ENCODE results near the gene PDE4B. TPM values are rescaled to one million over a fixed set of nuclear protein-coding genes. Genes with fewer than 3 reads are reported as not detected.

PDE4B gene
- total RNA-seq, 1 donor from 2014 or later = 29.0 TPM

- intact Hi-C loops (cut with DNase I) = no loop called here
- no peak for DNase-seq (ENCODE audit: extremely low spot score in 2 of 2)
- no peak overlapping the region for H3K4me3 ChIP-seq
- H3K36me3 ChIP-seq = no peaks in the 10 kb centered on the region
- no peak overlapping the region for H3K27ac ChIP-seq
- peaks cover 23% of the 10 kb centered on the region for H3K4me1 ChIP-seq
- TF ChIP-seq CTCF (IDR thresholded peaks at IDR 0.05) (no peak), POLR2AphosphoS5 (IDR thresholded peaks at IDR 0.05; ENCODE audit: insufficient read depth in 1 of 2, low read depth in 1 of 2) (no peak), POLR2A (IDR thresholded peaks at IDR 0.05) (no peak)
- H3K9me3 ChIP-seq = no peaks in the 10 kb centered on the region
- H3K27me3 ChIP-seq = no peaks in the 10 kb centered on the region
These were observed 472.6 kb downstream of the PDE4B start for GRCh38 chr1:66265268-66265667.

DNA sequence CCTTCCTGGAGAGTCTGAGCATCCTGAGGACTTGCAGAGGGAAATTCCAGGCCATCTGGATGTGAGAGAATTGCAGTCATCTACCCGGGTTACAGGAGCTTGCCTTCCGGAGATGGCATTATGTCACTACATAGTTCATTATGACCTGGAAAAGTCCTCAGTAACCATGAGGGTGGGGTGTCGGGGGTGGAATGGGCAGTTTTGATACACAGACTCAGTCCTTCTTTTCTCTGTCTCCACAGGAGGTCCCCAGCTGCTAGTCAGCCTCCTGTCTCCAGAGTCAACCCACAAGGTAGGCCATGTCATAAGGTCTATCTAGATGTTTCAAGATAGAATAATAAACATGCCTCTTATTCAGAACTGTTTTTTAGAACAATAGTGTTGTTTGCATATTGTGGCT, 473.1 kb downstream of the PDE4B start:
- TF ChIP-seq POLR2AphosphoS5 (IDR thresholded peaks at IDR 0.05; ENCODE audit: insufficient read depth in 1 of 2, low read depth in 1 of 2) (no peak), CTCF (IDR thresholded peaks at IDR 0.05) (no peak), POLR2A (IDR thresholded peaks at IDR 0.05) (no peak)
- Histone ChIP-seq H3K9me3 (no peaks in the 10 kb centered on the region), H3K36me3 (no peaks in the 10 kb centered on the region), H3K27ac (no peak overlapping the region), H3K4me1 (peaks cover 28% of the 10 kb centered on the region), H3K4me3 (no peak overlapping the region), H3K27me3 (no peaks in the 10 kb centered on the region)
- intact Hi-C loops (cut with DNase I) = no loop called here
- no peak for DNase-seq (ENCODE audit: extremely low spot score in 2 of 2)

- H3K9me3 ChIP-seq = no peaks in the 10 kb centered on the region
- no peaks in the 10 kb centered on the region for H3K27me3 ChIP-seq
- TF ChIP-seq POLR2A (IDR thresholded peaks at IDR 0.05) (no peak), POLR2AphosphoS5 (IDR thresholded peaks at IDR 0.05; ENCODE audit: insufficient read depth in 1 of 2, low read depth in 1 of 2) (no peak), CTCF (IDR thresholded peaks at IDR 0.05) (no peak)
- no peak for DNase-seq (ENCODE audit: extremely low spot score in 2 of 2)
- no peaks in the 10 kb centered on the region for H3K36me3 ChIP-seq
- no peak overlapping the region for H3K4me3 ChIP-seq
- intact Hi-C loops (cut with DNase I) = no loop called here
- H3K4me1 ChIP-seq = peaks cover 29% of the 10 kb centered on the region
- H3K27ac ChIP-seq = no peak overlapping the region
These were observed 473.7 kb downstream of the PDE4B start for GRCh38 chr1:66266350-66266749.

GRCh38 chr1:66266756-66267155, 474.1 kb downstream of the PDE4B start:
- TF ChIP-seq POLR2A (IDR thresholded peaks at IDR 0.05) = no peak
- no peak for TF ChIP-seq CTCF (IDR thresholded peaks at IDR 0.05)
- TF ChIP-seq POLR2AphosphoS5 (IDR thresholded peaks at IDR 0.05; ENCODE audit: insufficient read depth in 1 of 2, low read depth in 1 of 2) = no peak
- intact Hi-C loops (cut with DNase I) = no loop called here
- Histone ChIP-seq H3K36me3 (no peaks in the 10 kb centered on the region), H3K27ac (no peak overlapping the region), H3K9me3 (no peaks in the 10 kb centered on the region), H3K4me3 (no peak overlapping the region), H3K27me3 (no peaks in the 10 kb centered on the region), H3K4me1 (peaks cover 29% of the 10 kb centered on the region)
- no peak for DNase-seq (ENCODE audit: extremely low spot score in 2 of 2)

GRCh38 chr1:66267201-66267940, 474.7 kb downstream of the PDE4B start:
- no peaks in the 10 kb centered on the region for H3K36me3 ChIP-seq
- no peaks in the 10 kb centered on the region for H3K27me3 ChIP-seq
- no peak overlapping the region for H3K4me3 ChIP-seq
- H3K27ac ChIP-seq = no peak overlapping the region
- no peaks in the 10 kb centered on the region for H3K9me3 ChIP-seq
- peaks cover 31% of the 10 kb centered on the region for H3K4me1 ChIP-seq
- intact Hi-C loops (cut with DNase I) = no loop called here
- no peak for DNase-seq (ENCODE audit: extremely low spot score in 2 of 2)
- TF ChIP-seq CTCF (IDR thresholded peaks at IDR 0.05) (no peak), POLR2AphosphoS5 (IDR thresholded peaks at IDR 0.05; ENCODE audit: insufficient read depth in 1 of 2, low read depth in 1 of 2) (no peak), POLR2A (IDR thresholded peaks at IDR 0.05) (no peak)

Measured in vagina (tissue), 2 donors.